Erythroblast (primary cell): Measurements from ENCODE around the gene SEPTIN3.

ENCODE experiments used
- GATA1 ChIP-seq: IDR thresholded peaks from 2 replicates; pipeline ENCODE4 v1.6.1; 2011; ENCODE audit warnings: low read depth, mild to moderate bottlenecking, control low read depth, low read length, moderate library complexity
- POLR2A ChIP-seq: IDR thresholded peaks from 2 replicates; pipeline ENCODE4 v1.6.1; 2011; ENCODE audit warnings: mild to moderate bottlenecking, low read length

DNA sequence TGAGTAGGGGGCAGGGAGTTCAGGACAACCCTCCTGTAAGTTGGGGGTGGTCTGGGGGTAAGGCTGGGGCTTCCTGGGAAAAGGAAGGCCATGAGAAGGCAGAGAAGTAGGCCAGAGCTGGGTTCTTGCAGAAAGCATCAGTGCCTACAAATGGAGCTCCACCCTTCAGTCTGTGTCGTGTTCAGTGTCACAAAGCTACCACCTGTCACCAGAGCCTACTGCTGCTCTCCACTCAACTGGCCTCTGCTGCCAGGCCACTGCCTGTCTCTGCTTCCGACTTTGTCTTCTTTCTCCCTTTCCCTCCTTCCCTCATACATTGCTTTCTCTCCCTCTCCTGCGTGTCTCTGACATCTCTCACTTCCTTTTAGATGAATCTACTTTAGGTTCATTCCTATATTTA lies 26.0 kb downstream of the SEPTIN3 start:
- TF ChIP-seq POLR2A (no peak), GATA1 (no peak)
